Epithelial cell of proximal tubule (primary cell): ENCODE measurements around the gene SLC48A1. TPM values are rescaled to one million over a fixed set of nuclear protein-coding genes. Genes with fewer than 3 reads are reported as not detected.

Experiments
- DNase-seq: peaks from one replicate; pipeline ENCODE4 v3.0.0-alpha.2; 2011; ENCODE audit warnings: low read depth
- H3K4me3 ChIP-seq: 2 replicates; pipeline ENCODE4 v1.5.1; 2011; ENCODE audit warnings: low read depth, mild to moderate bottlenecking, low read length
- CTCF ChIP-seq: conservative IDR thresholded peaks from 2 replicates; pipeline ENCODE4 v1.5.1; 2012; ENCODE audit warnings: low read depth, mild to moderate bottlenecking, low read length
- total RNA-seq: library from RNA; depleted of rRNA; stranded (reverse); fragments of >200 nt; gene quantifications from 2 replicates; pipeline ENCODE4 v1.2.3, GENCODE V29; 2015

SLC48A1 gene
- total RNA-seq, 1 donor from 2014 or later, result 51.8 TPM

- TF ChIP-seq CTCF, result no peak
These were observed 4.1 kb downstream of the SLC48A1 start for GRCh38 chr12:47777151-47777550.

GRCh38 chr12:47777741-47778558 is 4.9 kb downstream of the SLC48A1 start:
- no peak overlapping the region for H3K4me3 ChIP-seq
- no peak for TF ChIP-seq CTCF
- DNase-seq, result no peak

More at GRCh38 chr12:47777151-47777550, 4.1 kb downstream of the SLC48A1 start:
- DNase-seq, result no peak
- H3K4me3 ChIP-seq, result no peak overlapping the region

GRCh38 chr12:47778881-47779280 is 5.8 kb downstream of the SLC48A1 start:
- DNase-seq, result no peak
- H3K4me3 ChIP-seq, result no peak overlapping the region
- no peak for TF ChIP-seq CTCF

GRCh38 chr12:47779301-47779942 is 6.4 kb downstream of the SLC48A1 start:
- TF ChIP-seq CTCF, result peak; percentile 97
- no peak overlapping the region for H3K4me3 ChIP-seq

GRCh38 chr12:47779943-47780504 is 7.0 kb downstream of the SLC48A1 start:
- H3K4me3 ChIP-seq, result no peak overlapping the region
- DNase-seq, result no peak
- no peak for TF ChIP-seq CTCF

More at GRCh38 chr12:47779301-47779942, 6.4 kb downstream of the SLC48A1 start:
- DNase-seq, result no peak

GRCh38 chr12:47781479-47782371 is 8.7 kb downstream of the SLC48A1 start:
- no peak for DNase-seq
- no peak for TF ChIP-seq CTCF
- no peak overlapping the region for H3K4me3 ChIP-seq
